Colonic mucosa (tissue), 4 donors: ENCODE data around the gene TTC28. TPM values are rescaled to one million over a fixed set of nuclear protein-coding genes. Genes with fewer than 3 reads are reported as not detected.

Experiments
- DNase-seq: peaks from one replicate; pipeline ENCODE4 v3.0.0-alpha.2; 2020
- H3K27ac ChIP-seq: fragments of 200-600 bp; one replicate; pipeline ENCODE4 v1.8.0; 2021
- H3K27me3 ChIP-seq: fragments of 200-600 bp; one replicate; pipeline ENCODE4 v1.8.0; 2021
- H3K36me3 ChIP-seq: fragments of 200-600 bp; one replicate; pipeline ENCODE4 v1.8.0; 2021
- H3K4me1 ChIP-seq: fragments of 200-600 bp; one replicate; pipeline ENCODE4 v1.8.0; 2021; ENCODE audit warnings: mild to moderate bottlenecking
- H3K4me3 ChIP-seq: fragments of 200-600 bp; one replicate; pipeline ENCODE4 v1.8.0; 2021
- H3K9ac ChIP-seq, 2 donors: one replicate each; pipeline ENCODE4 v1.7.0; 2013; ENCODE audit warnings: control low read depth in 2 of 2, low read depth in 2 of 2, low read length in 2 of 2
- H3K9me3 ChIP-seq: fragments of 200-600 bp; one replicate; pipeline ENCODE4 v1.8.0; 2021
- CTCF ChIP-seq: fragments of 200-600 bp; IDR thresholded peaks from one replicate; pipeline ENCODE4 v1.8.0; 2022; ENCODE audit warnings: antibody characterized with exemption, mild to moderate bottlenecking
- intact Hi-C: fragments of 100-400 bp; cut with DNase I; formaldehyde crosslinking; loops from one replicate; pipeline ENCODE4 v1.14.1; 2022
- total RNA-seq, 2 donors: library from RNA; stranded (reverse); fragmentation: NEBNext Ultra II Directional in 1 of 2; extraction: Animal tissue kit (Norgen Biotek cat#: 25700) in 1 of 2; gene quantifications; one replicate each; pipeline ENCODE4 v1.2.1, GENCODE V29; 2021
- donor health status: healthy.
- donor health status: DM: no; HTN: no; CAD: no.
- donor health status: DM: no; HTN: no; CAD: no.

Gene TTC28
- total RNA-seq, 2 donors from 2014 or later = 6.6 to 9.2 TPM

GRCh38 chr22:27989758-27990450, 689.7 kb downstream of the TTC28 start:
- Histone ChIP-seq H3K4me3 (no peak overlapping the region), H3K27me3 (no peaks in the 10 kb centered on the region), H3K27ac (no peak overlapping the region), H3K9ac (peak overlapping the region in 1 of 2 donors; percentile 20), H3K4me1 (no peaks in the 10 kb centered on the region), H3K9me3 (no peaks in the 10 kb centered on the region), H3K36me3 (no peaks in the 10 kb centered on the region)
- DNase-seq = no peak
- intact Hi-C loops = no loop called here
- no peak for TF ChIP-seq CTCF

- TF ChIP-seq CTCF = no peak
- Histone ChIP-seq H3K9me3 (no peaks in the 10 kb centered on the region), H3K4me1 (no peaks in the 10 kb centered on the region), H3K9ac (no peak overlapping the region), H3K27me3 (no peaks in the 10 kb centered on the region), H3K4me3 (no peak overlapping the region), H3K36me3 (no peaks in the 10 kb centered on the region), H3K27ac (no peak overlapping the region)
- intact Hi-C loops = no loop called here
- DNase-seq = no peak
Observed at GRCh38 chr22:27988704-27989103, 690.9 kb downstream of the TTC28 start.

GRCh38 chr22:27987557-27987956, 692.1 kb downstream of the TTC28 start:
- intact Hi-C loops = no loop called here
- no peaks in the 10 kb centered on the region for H3K4me1 ChIP-seq
- no peaks in the 10 kb centered on the region for H3K27me3 ChIP-seq
- no peak for DNase-seq
- no peaks in the 10 kb centered on the region for H3K36me3 ChIP-seq
- TF ChIP-seq CTCF = no peak
- no peak overlapping the region for H3K27ac ChIP-seq
- H3K4me3 ChIP-seq = no peak overlapping the region
- H3K9me3 ChIP-seq = no peaks in the 10 kb centered on the region
- H3K9ac ChIP-seq = no peak overlapping the region

GRCh38 chr22:27986937-27987336, 692.7 kb downstream of the TTC28 start:
- Histone ChIP-seq H3K9me3 (no peaks in the 10 kb centered on the region), H3K27ac (no peak overlapping the region), H3K4me3 (no peak overlapping the region), H3K27me3 (no peaks in the 10 kb centered on the region), H3K36me3 (no peaks in the 10 kb centered on the region), H3K4me1 (no peaks in the 10 kb centered on the region), H3K9ac (no peak overlapping the region)
- intact Hi-C loops = no loop called here
- no peak for DNase-seq
- no peak for TF ChIP-seq CTCF

GRCh38 chr22:27986459-27986858, 693.2 kb downstream of the TTC28 start:
- TF ChIP-seq CTCF = no peak
- Histone ChIP-seq H3K9ac (no peak overlapping the region), H3K4me3 (no peak overlapping the region), H3K27me3 (no peaks in the 10 kb centered on the region), H3K27ac (no peak overlapping the region), H3K9me3 (no peaks in the 10 kb centered on the region), H3K4me1 (no peaks in the 10 kb centered on the region), H3K36me3 (no peaks in the 10 kb centered on the region)
- intact Hi-C loops = no loop called here
- no peak for DNase-seq
